Activated naive CD8-positive, alpha-beta T cell (primary cell): ENCODE measurements around the gene POPDC3.
"Not testable (repeated sequence)": the region's sequence is repeated elsewhere in the genome, so short reads cannot be mapped to it uniquely, and the experiment has no call there.

Source experiments
- H3K27ac Mint-ChIP-seq: one replicate; pipeline ENCODE4 v1.8.0; 2021; ENCODE audit warnings: mixed read lengths
- H3K27me3 Mint-ChIP-seq: one replicate; pipeline ENCODE4 v1.8.0; 2021; ENCODE audit warnings: mixed read lengths
- H3K36me3 Mint-ChIP-seq: one replicate; pipeline ENCODE4 v1.8.0; 2021; ENCODE audit warnings: mixed read lengths
- H3K4me1 Mint-ChIP-seq: one replicate; pipeline ENCODE4 v1.8.0; 2021; ENCODE audit warnings: low read depth, mixed read lengths
- H3K4me3 Mint-ChIP-seq: one replicate; pipeline ENCODE4 v1.8.0; 2021; ENCODE audit warnings: mild to moderate bottlenecking, mixed read lengths
- H3K9me3 Mint-ChIP-seq: one replicate; pipeline ENCODE4 v1.8.0; 2021; ENCODE audit warnings: low read depth, mixed read lengths

Gene POPDC3

GRCh38 chr6:105179244-105180065 is at the start of gene POPDC3:
Gene POPDC3, minus strand, starts transcription at chr6:105180014. Its CDS starts 18,105 bp downstream, at chr6:105161909.
- peaks cover 2% of the 10 kb centered on the region for H3K4me1 Mint-ChIP-seq
- no peaks in the 10 kb centered on the region for H3K36me3 Mint-ChIP-seq
- H3K4me3 Mint-ChIP-seq: peak within 1 kb of the TSS; percentile 60
- no peaks in the 10 kb centered on the region for H3K9me3 Mint-ChIP-seq
- H3K27me3 Mint-ChIP-seq: peaks cover 36% of the 10 kb centered on the region
- no peak within 1 kb of the TSS for H3K27ac Mint-ChIP-seq

- no peaks in the 10 kb centered on the region for H3K9me3 Mint-ChIP-seq
- H3K36me3 Mint-ChIP-seq: peaks cover 2% of the 10 kb centered on the region
- no peak overlapping the region for H3K27ac Mint-ChIP-seq
- H3K27me3 Mint-ChIP-seq: peaks cover 10% of the 10 kb centered on the region
- H3K4me1 Mint-ChIP-seq: no peaks in the 10 kb centered on the region
- H3K4me3 Mint-ChIP-seq: no peak overlapping the region
Observed at GRCh38 chr6:105227295-105227767, 47.5 kb upstream of the POPDC3 start.

- H3K27me3 Mint-ChIP-seq: peaks cover 9% of the 10 kb centered on the region
- peaks cover 2% of the 10 kb centered on the region for H3K36me3 Mint-ChIP-seq
- H3K9me3 Mint-ChIP-seq: no peaks in the 10 kb centered on the region
- H3K4me1 Mint-ChIP-seq: no peaks in the 10 kb centered on the region
- H3K27ac Mint-ChIP-seq: no peak overlapping the region
- no peak overlapping the region for H3K4me3 Mint-ChIP-seq
Observed at GRCh38 chr6:105226598-105227294, 46.9 kb upstream of the POPDC3 start.

- Mint-ChIP-seq H3K27ac (no peak overlapping the region), H3K4me3 (no peak overlapping the region)
Observed at GRCh38 chr6:105223242-105223641, 43.4 kb upstream of the POPDC3 start.

GRCh38 chr6:105221219-105221618 is 41.4 kb upstream of the POPDC3 start:
- not testable (repeated sequence) for H3K4me3 Mint-ChIP-seq, H3K27ac Mint-ChIP-seq, H3K4me1 Mint-ChIP-seq, H3K36me3 Mint-ChIP-seq, H3K27me3 Mint-ChIP-seq, H3K9me3 Mint-ChIP-seq

More at GRCh38 chr6:105223242-105223641, 43.4 kb upstream of the POPDC3 start:
- Mint-ChIP-seq H3K9me3 (no peaks in the 10 kb centered on the region), H3K36me3 (no peaks in the 10 kb centered on the region), H3K4me1 (no peaks in the 10 kb centered on the region), H3K27me3 (peaks cover 5% of the 10 kb centered on the region)

- Mint-ChIP-seq H3K27ac (no peak overlapping the region), H3K4me3 (no peak overlapping the region), H3K9me3 (no peaks in the 10 kb centered on the region), H3K27me3 (peaks cover 3% of the 10 kb centered on the region), H3K36me3 (no peaks in the 10 kb centered on the region), H3K4me1 (no peaks in the 10 kb centered on the region)
Observed at GRCh38 chr6:105220186-105220585, 40.4 kb upstream of the POPDC3 start.

GRCh38 chr6:105219218-105219617 is 39.4 kb upstream of the POPDC3 start:
- H3K27ac Mint-ChIP-seq, H3K36me3 Mint-ChIP-seq, H3K9me3 Mint-ChIP-seq, H3K27me3 Mint-ChIP-seq, H3K4me1 Mint-ChIP-seq, H3K4me3 Mint-ChIP-seq: not testable (repeated sequence)

- H3K9me3 Mint-ChIP-seq: no peaks in the 10 kb centered on the region
Observed at GRCh38 chr6:105215506-105215905, 35.7 kb upstream of the POPDC3 start.

GRCh38 chr6:105214668-105215067 is 34.9 kb upstream of the POPDC3 start:
- Mint-ChIP-seq H3K4me3 (no peak overlapping the region), H3K9me3 (no peaks in the 10 kb centered on the region), H3K4me1 (no peaks in the 10 kb centered on the region), H3K27me3 (peaks cover 3% of the 10 kb centered on the region), H3K36me3 (no peaks in the 10 kb centered on the region), H3K27ac (no peak overlapping the region)

More at GRCh38 chr6:105215506-105215905, 35.7 kb upstream of the POPDC3 start:
- Mint-ChIP-seq H3K4me3 (no peak overlapping the region), H3K4me1 (no peaks in the 10 kb centered on the region), H3K36me3 (no peaks in the 10 kb centered on the region), H3K27ac (no peak overlapping the region), H3K27me3 (peaks cover 3% of the 10 kb centered on the region)

- no peaks in the 10 kb centered on the region for H3K36me3 Mint-ChIP-seq
- H3K4me3 Mint-ChIP-seq: no peak overlapping the region
- no peak overlapping the region for H3K27ac Mint-ChIP-seq
- H3K27me3 Mint-ChIP-seq: no peaks in the 10 kb centered on the region
- H3K4me1 Mint-ChIP-seq: no peaks in the 10 kb centered on the region
- no peaks in the 10 kb centered on the region for H3K9me3 Mint-ChIP-seq
Observed at GRCh38 chr6:105213272-105213671, 33.5 kb upstream of the POPDC3 start.

- no peaks in the 10 kb centered on the region for H3K9me3 Mint-ChIP-seq
- H3K27me3 Mint-ChIP-seq: no peaks in the 10 kb centered on the region
- no peak overlapping the region for H3K27ac Mint-ChIP-seq
- no peak overlapping the region for H3K4me3 Mint-ChIP-seq
- no peaks in the 10 kb centered on the region for H3K4me1 Mint-ChIP-seq
- no peaks in the 10 kb centered on the region for H3K36me3 Mint-ChIP-seq
Observed at GRCh38 chr6:105212587-105212986, 32.8 kb upstream of the POPDC3 start.

GRCh38 chr6:105211831-105212230 is 32.0 kb upstream of the POPDC3 start:
- Mint-ChIP-seq H3K36me3 (no peaks in the 10 kb centered on the region), H3K9me3 (no peaks in the 10 kb centered on the region), H3K4me1 (no peaks in the 10 kb centered on the region), H3K27ac (no peak overlapping the region), H3K27me3 (no peaks in the 10 kb centered on the region), H3K4me3 (no peak overlapping the region)

GRCh38 chr6:105210932-105211531 is 31.2 kb upstream of the POPDC3 start:
- H3K9me3 Mint-ChIP-seq: no peaks in the 10 kb centered on the region
- no peaks in the 10 kb centered on the region for H3K4me1 Mint-ChIP-seq
- H3K36me3 Mint-ChIP-seq: no peaks in the 10 kb centered on the region
- no peak overlapping the region for H3K27ac Mint-ChIP-seq
- H3K27me3 Mint-ChIP-seq: no peaks in the 10 kb centered on the region
- H3K4me3 Mint-ChIP-seq: no peak overlapping the region

- H3K27me3 Mint-ChIP-seq: peaks cover 2% of the 10 kb centered on the region
- no peak overlapping the region for H3K27ac Mint-ChIP-seq
- no peaks in the 10 kb centered on the region for H3K36me3 Mint-ChIP-seq
- H3K9me3 Mint-ChIP-seq: no peaks in the 10 kb centered on the region
- H3K4me3 Mint-ChIP-seq: no peak overlapping the region
- no peaks in the 10 kb centered on the region for H3K4me1 Mint-ChIP-seq
Observed at GRCh38 chr6:105209950-105210706, 30.3 kb upstream of the POPDC3 start.
